ENCODE data around the gene SRSF1.

SRSF1 gene

GRCh38 chr17:58040386-58040785 is 33.3 kb upstream of the SRSF1 start:
- no peak overlapping the region for H3K4me3 ChIP-seq (ENCODE audit: low read length)
- no peak for DNase-seq (ENCODE audit: low read depth)
- no peak for TF ChIP-seq CTCF (conservative IDR thresholded peaks at IDR 0.05; ENCODE audit: low read length)

- DNase-seq (ENCODE audit: low read depth): no peak
- TF ChIP-seq CTCF (conservative IDR thresholded peaks at IDR 0.05; ENCODE audit: low read length): no peak
- no peak overlapping the region for H3K4me3 ChIP-seq (ENCODE audit: low read length)
Observed at GRCh38 chr17:58039975-58040374, 32.9 kb upstream of the SRSF1 start.

GRCh38 chr17:58032691-58033415 is 25.8 kb upstream of the SRSF1 start:
- no peak for TF ChIP-seq CTCF (conservative IDR thresholded peaks at IDR 0.05; ENCODE audit: low read length)
- no peak overlapping the region for H3K4me3 ChIP-seq (ENCODE audit: low read length)
- DNase-seq (ENCODE audit: low read depth): no peak

GRCh38 chr17:58028578-58028977 is 21.5 kb upstream of the SRSF1 start:
- TF ChIP-seq CTCF (conservative IDR thresholded peaks at IDR 0.05; ENCODE audit: low read length): no peak
- no peak overlapping the region for H3K4me3 ChIP-seq (ENCODE audit: low read length)
- DNase-seq (ENCODE audit: low read depth): no peak

GRCh38 chr17:58020401-58020800 is 13.4 kb upstream of the SRSF1 start:
- DNase-seq (ENCODE audit: low read depth): no peak
- TF ChIP-seq CTCF (conservative IDR thresholded peaks at IDR 0.05; ENCODE audit: low read length): no peak
- no peak overlapping the region for H3K4me3 ChIP-seq (ENCODE audit: low read length)

GRCh38 chr17:58019521-58019920 is 12.5 kb upstream of the SRSF1 start:
- no peak for TF ChIP-seq CTCF (conservative IDR thresholded peaks at IDR 0.05; ENCODE audit: low read length)
- H3K4me3 ChIP-seq (ENCODE audit: low read length): no peak overlapping the region
- no peak for DNase-seq (ENCODE audit: low read depth)

- DNase-seq (ENCODE audit: low read depth): no peak
- H3K4me3 ChIP-seq (ENCODE audit: low read length): no peak overlapping the region
- no peak for TF ChIP-seq CTCF (conservative IDR thresholded peaks at IDR 0.05; ENCODE audit: low read length)
Observed at GRCh38 chr17:58019039-58019438, 12.0 kb upstream of the SRSF1 start.

All from AG10803 (cell line).